SIG-M5 (cell line): Measurements from ENCODE around the gene ITGB5.
A peak's percentile ranks its signal among the peaks of the same experiment; 100 is the strongest.

Source experiments
- DNase-seq: peaks from one replicate; lab custom pipeline; 2025; lab: John Stamatoyannopoulos, UW

Gene ITGB5

DNA sequence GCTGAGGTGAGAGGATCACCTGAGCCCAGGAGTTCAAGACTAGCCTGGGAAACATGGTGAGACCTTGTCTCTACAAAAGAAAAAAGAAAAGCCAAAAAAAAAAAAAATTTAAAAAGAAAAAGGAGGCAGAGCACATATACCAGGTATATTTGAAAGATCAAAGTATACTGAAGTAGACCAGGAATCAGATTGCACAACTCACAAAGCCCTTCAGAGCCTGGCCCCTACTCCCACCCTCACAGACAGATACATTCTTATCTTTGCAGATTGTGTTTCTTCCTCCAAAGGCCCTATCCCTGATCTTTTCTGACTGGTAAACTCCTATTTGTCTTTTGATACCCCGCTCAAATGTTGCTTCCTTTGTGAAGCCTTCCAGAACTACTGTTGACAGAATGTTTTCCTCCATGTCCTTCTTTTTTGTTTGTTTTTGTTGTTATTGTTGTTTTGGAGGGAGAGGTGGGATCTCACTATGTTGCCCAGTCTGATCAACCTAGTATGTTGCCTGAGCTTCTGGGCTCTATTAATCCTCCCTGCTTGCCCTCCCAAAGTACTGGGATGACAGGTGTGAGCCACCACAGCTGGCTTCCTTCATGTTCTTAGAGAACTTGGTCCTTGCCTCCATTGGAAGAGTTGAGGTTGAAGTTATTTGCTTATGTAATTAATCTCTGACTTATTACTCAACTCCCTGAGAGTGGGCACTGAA lies 9.8 kb upstream of the ITGB5 start:
- DNase-seq, result no peak

GRCh38 chr3:124895756-124896155 lies 8.6 kb upstream of the ITGB5 start:
- DNase-seq, result no peak

GRCh38 chr3:124893526-124893925 lies 6.4 kb upstream of the ITGB5 start:
- no peak for DNase-seq

- DNase-seq, result no peak
These were observed 3.5 kb upstream of the ITGB5 start for GRCh38 chr3:124890573-124891190.

DNA sequence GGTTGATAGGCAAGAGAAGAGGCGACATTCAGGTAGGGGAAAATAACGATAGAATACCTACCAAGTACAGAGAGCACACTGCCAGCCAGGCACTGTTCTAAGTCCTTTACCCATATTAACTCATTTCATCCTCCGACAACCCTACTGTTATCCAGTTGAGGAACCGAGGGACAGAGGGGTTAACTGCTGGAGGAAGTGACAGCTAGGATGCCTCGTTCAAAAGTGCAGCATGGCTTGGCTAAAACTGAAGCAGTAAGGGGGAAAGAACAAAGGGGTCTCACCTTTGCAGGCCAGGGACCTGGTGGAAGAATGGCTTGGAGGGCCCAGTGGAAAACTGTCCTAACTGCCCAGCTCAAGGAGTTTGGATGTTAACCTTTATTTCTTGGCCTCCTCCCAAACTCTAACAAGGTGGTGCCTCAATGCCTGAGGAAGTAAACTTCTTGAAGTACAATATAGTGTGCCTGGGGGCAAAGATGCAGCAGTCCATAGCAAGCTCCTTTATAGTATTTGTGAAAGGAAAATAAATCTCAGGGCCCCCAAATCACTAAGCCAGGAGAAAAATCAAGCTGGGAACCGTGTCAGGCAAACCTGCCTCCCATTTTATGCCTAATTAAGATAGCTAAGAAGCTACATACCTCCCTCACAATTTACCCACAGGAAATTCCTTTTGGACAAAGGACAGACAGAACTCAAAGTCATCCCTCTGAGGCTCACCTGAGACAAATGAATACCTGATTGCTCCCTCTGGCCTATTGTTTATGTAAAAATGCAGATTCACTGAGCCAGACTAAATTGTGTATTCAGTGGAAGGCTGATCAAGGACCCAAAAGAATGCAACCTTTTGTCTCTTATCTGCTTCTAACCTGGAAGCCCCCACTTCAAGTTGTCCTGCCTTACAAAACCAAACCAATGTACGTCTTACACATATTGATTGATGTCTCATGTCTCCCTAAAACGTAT lies 1.6 kb upstream of the ITGB5 start:
- no peak for DNase-seq

- DNase-seq, result no peak
These were observed 750 bp upstream of the ITGB5 start for GRCh38 chr3:124887932-124888298.

- DNase-seq, result no peak
These were observed 753 bp downstream of the ITGB5 start for GRCh38 chr3:124886168-124887056.

GRCh38 chr3:124885466-124886167 lies 1.5 kb downstream of the ITGB5 start:
- DNase-seq, result no peak

GRCh38 chr3:124884474-124885101 lies 2.6 kb downstream of the ITGB5 start:
- no peak for DNase-seq

GRCh38 chr3:124883766-124884473 lies 3.2 kb downstream of the ITGB5 start:
- no peak for DNase-seq

DNA sequence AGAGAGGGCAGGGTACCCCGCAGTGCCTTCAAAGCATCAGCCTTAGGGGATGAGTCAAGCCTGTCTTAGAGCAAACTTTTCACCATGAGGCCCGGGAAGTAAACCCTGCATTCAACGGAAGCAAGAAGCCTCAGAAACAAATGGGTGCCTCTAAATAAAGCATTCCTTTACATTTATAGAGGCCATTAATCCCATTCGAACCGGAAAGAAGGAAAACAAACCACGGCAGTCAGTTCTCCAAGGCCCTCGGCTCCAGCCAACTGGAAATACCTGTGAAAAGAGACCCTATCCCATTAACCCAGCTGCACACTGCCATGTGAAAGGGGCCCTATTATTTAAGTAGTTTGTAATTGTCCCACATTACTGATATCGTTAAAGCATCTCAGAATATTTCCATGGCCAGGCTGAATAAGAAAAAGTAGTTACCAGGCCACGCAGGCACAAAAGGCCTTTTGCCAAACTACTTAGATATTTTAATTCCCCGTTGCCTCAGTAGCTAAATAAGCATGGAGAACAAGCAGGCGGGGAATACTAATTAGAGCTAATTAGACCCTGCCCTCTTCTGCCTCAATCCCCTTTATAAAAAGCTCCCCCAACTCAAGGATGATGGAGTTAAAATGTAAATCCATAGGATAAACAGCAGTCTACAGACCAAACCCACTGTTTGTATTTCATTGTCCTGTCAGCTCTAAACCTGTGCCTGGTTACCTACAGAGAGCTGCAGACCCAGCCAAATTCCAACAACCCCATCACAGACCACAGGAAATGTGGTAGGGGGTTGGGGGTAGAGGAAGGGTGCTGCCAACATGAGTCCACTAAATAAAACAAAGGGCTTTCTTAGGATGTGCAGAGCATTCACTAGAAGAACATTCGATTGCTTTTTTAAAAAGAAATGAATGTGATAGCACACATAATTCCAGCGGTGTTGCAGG lies 4.1 kb downstream of the ITGB5 start:
- DNase-seq, result no peak

- no peak for DNase-seq
These were observed 5.0 kb downstream of the ITGB5 start for GRCh38 chr3:124881976-124882697.

- no peak for DNase-seq
These were observed 7.9 kb downstream of the ITGB5 start for GRCh38 chr3:124879337-124879680.

- DNase-seq, result peak; percentile 65
These were observed 8.4 kb downstream of the ITGB5 start for GRCh38 chr3:124878561-124879336.

GRCh38 chr3:124877674-124878073 lies 9.5 kb downstream of the ITGB5 start:
- no peak for DNase-seq

GRCh38 chr3:124876401-124876878 lies 10.7 kb downstream of the ITGB5 start:
- DNase-seq, result no peak

- no peak for DNase-seq
These were observed 13.9 kb downstream of the ITGB5 start for GRCh38 chr3:124873226-124873625.
